Upper lobe of right lung (tissue), 1 donor: ENCODE results near the gene RAB4B. TPM values are rescaled to one million over a fixed set of nuclear protein-coding genes. Genes with fewer than 3 reads are reported as not detected.
"Not testable (repeated sequence)": the region's sequence is repeated elsewhere in the genome, so short reads cannot be mapped to it uniquely, and the experiment has no call there.

Experiments
- ATAC-seq: fragments of 200-7000 bp; cut with Tn5 transposase; one replicate; pipeline ENCODE4 v1.9.1; 2020; ENCODE audit warnings: mild to moderate bottlenecking, moderate library complexity
- DNase-seq: peaks from one replicate; pipeline ENCODE4 v3.0.0-alpha.2; 2020
- H3K27ac ChIP-seq: fragments of 200-600 bp; one replicate; pipeline ENCODE4 v1.8.0; 2022
- H3K27me3 ChIP-seq: fragments of 200-600 bp; one replicate; pipeline ENCODE4 v1.8.0; 2022; ENCODE audit warnings: mild to moderate bottlenecking
- H3K36me3 ChIP-seq: fragments of 200-600 bp; one replicate; pipeline ENCODE4 v1.8.0; 2022
- H3K4me1 ChIP-seq: fragments of 200-600 bp; one replicate; pipeline ENCODE4 v1.8.0; 2022
- H3K4me3 ChIP-seq: fragments of 200-600 bp; one replicate; pipeline ENCODE4 v1.8.0; 2022; ENCODE audit warnings: mild to moderate bottlenecking
- H3K9me3 ChIP-seq: fragments of 200-600 bp; one replicate; pipeline ENCODE4 v1.8.0; 2022
- intact Hi-C: fragments of 100-400 bp; cut with DNase I; formaldehyde crosslinking; loops from one replicate; pipeline ENCODE4 v1.11.0; 2022
- total RNA-seq: library from RNA; stranded (reverse); fragmentation: NEBNext Ultra II Directional; extraction: Animal tissue kit (Norgen Biotek cat#: 25700); gene quantifications from one replicate; pipeline ENCODE4 v1.2.1, GENCODE V29; 2021
- TF ChIP-seq, protein P1 (sequence below): fragments of 200-600 bp; IDR thresholded peaks from one replicate; pipeline ENCODE4 v1.8.0; 2022; ENCODE audit warnings: antibody characterized with exemption
- donor health status: DM: no; HTN: yes; CAD: no; lungs with severe emphysema.

Gene RAB4B
- total RNA-seq, 1 donor from 2014 or later: 45.4 TPM

DNA sequence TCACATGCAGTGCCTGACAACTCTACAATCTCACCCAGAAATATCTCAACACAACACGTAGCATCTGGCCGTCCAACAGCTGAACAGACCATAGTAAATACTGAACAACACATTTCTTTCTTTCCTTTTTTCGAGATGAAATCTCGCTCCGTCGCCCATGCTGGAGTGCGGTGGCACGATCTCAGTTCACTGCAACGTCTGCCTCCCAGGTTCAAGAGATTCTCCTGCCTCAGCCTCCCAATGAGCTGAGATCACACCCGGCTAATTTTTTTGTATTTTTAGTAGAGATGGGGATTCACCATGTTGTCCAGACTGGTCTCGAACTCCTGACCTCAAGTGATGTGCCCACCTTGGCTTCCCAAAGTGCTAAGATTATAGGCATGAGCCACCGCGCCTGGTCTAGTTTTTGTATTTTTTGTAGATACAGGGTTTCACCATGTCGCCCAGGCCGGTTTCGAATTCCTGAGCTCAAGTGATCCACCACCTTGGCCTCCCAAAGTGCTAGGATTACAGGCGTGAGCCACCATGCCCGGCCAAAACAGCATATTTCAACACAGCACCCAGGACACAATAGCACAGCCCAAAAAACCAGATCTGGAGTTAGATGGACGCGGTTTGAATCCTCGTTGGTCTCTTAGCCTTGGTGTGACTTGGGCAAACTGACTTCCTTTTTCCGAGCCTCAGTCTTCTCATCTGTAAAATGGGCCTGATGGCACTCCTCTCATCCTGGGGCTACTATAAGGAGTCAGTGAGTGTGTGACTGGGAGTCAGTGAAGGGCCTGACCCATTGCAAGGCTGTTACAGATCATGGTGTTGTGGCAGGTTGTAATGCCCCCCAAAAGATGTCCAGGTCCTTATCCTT, 49.6 kb downstream of the RAB4B start:
- Histone ChIP-seq H3K36me3 (no peaks in the 10 kb centered on the region), H3K27me3 (no peaks in the 10 kb centered on the region), H3K4me3 (no peak overlapping the region), H3K4me1 (peaks cover 13% of the 10 kb centered on the region), H3K27ac (no peak overlapping the region), H3K9me3 (no peaks in the 10 kb centered on the region)
- TF ChIP-seq, protein P1, sequence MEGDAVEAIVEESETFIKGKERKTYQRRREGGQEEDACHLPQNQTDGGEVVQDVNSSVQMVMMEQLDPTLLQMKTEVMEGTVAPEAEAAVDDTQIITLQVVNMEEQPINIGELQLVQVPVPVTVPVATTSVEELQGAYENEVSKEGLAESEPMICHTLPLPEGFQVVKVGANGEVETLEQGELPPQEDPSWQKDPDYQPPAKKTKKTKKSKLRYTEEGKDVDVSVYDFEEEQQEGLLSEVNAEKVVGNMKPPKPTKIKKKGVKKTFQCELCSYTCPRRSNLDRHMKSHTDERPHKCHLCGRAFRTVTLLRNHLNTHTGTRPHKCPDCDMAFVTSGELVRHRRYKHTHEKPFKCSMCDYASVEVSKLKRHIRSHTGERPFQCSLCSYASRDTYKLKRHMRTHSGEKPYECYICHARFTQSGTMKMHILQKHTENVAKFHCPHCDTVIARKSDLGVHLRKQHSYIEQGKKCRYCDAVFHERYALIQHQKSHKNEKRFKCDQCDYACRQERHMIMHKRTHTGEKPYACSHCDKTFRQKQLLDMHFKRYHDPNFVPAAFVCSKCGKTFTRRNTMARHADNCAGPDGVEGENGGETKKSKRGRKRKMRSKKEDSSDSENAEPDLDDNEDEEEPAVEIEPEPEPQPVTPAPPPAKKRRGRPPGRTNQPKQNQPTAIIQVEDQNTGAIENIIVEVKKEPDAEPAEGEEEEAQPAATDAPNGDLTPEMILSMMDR: no peak
- DNase-seq: no peak
- ATAC-seq: no peak
- intact Hi-C loops: no loop called here

DNA sequence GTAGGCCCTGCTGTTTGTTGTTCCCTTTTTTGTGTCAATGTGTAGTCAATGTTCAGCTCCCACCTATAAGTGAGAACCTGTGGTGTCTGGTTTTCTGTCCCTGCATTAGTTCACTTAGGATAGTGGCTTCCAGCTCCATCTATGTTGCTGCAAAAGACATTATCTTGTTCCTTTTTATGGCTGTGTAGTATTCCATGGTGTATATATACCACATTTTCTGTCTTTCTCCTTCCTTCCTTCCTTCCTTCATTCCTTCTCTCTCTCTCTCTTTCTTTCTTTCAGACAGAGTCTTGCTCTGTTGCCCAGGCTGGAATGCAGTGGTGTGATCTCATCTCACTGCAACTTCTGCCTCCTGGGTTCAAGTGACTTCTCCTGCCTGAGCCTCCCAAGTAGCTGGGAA, 51.2 kb downstream of the RAB4B start:
- peaks cover 10% of the 10 kb centered on the region for H3K4me1 ChIP-seq
- ATAC-seq (no peak), DNase-seq (no peak)
- TF ChIP-seq, protein P1: no peak
- H3K27me3 ChIP-seq: no peaks in the 10 kb centered on the region
- no peaks in the 10 kb centered on the region for H3K9me3 ChIP-seq
- no peak overlapping the region for H3K27ac ChIP-seq
- intact Hi-C loops: no loop called here
- H3K36me3 ChIP-seq: no peaks in the 10 kb centered on the region
- no peak overlapping the region for H3K4me3 ChIP-seq

DNA sequence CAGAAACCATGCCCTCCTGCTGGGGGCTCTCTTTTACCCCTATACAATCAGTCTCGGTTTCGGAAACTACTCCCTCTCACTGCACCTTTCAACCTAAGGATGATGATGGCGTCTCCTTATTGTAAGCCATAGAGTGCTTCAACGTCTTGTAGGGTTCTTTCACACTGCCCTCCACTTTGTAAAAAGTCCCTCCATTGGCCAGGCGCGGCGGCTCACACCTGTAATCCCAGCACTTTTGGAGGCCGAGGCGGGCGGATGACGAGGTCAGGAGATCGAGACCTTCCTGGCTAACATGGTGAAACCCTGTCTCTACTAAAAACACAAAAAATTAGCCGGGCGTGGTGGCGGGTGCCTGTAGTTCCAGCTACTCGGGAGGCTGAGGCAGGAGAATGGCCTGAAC, 52.7 kb downstream of the RAB4B start:
- H3K36me3 ChIP-seq, H3K27ac ChIP-seq, H3K9me3 ChIP-seq, DNase-seq, ATAC-seq, intact Hi-C loops, H3K4me1 ChIP-seq, H3K27me3 ChIP-seq, H3K4me3 ChIP-seq: not testable (repeated sequence)

DNA sequence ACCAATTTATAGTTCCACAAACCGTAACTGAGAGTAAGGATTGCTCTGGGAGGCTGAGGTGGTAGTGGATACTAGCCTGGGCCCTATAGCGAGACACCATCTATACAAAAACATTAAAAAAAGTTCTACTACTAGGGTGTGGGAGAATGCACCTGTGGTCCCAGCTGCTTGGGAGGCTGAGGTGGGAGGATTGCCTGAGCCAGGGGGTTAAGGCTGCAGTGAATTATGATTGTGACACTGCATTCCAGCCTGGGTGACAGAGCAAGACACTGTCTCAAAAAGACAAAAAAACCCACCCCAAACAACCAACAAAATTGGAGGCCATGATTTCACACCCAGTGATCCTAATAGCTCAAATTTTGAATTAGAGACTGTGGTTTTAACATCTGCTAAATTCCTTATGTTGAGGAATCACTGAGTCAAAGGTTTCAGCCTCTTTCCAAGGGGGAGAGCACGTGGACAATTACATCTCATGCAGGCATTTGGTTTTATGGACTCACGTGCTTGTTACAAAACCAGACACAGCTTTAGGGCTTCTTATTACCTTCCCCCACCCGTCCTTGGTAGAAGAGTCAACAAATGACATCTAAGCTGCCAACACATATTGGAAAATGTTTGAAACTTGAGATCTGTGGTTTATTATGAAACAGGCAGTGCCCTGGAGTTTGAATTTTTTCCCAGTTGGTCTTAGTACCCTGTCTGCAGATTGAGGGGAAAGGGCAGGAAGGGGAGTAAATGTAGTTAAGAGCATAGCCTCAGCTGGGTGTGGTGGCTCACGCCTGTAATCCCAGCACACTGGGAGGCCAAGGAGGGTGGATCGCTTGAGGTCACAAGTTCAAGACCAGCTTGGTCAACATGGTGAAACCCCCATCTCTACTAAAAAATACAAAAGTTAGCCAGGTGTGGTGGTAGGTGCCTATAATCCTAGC, 53.7 kb downstream of the RAB4B start:
- ATAC-seq (peak; percentile 88), DNase-seq (no peak)
- TF ChIP-seq, protein P1: no peak
- Histone ChIP-seq H3K36me3 (no peaks in the 10 kb centered on the region), H3K27me3 (no peaks in the 10 kb centered on the region), H3K4me3 (no peak overlapping the region), H3K27ac (peak overlapping the region; percentile 36), H3K9me3 (no peaks in the 10 kb centered on the region), H3K4me1 (peaks cover 6% of the 10 kb centered on the region)
- intact Hi-C loops: no loop called here

DNA sequence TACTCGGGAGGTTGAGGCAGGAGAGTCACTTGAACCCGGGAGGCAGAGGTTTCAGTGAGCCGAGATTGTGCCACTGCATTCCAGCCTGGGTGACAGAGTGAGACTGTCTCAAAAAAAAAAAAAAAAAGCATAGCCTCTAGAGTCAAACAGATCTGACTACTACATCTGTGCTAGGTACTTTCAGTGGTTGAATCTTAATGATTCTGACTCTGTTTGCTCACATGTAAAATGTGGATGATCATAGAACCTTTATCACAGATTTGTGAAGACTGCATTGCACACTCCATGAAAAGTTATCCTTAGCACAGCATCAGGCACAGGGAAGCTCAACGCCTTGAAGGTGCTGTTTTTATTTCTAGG, 54.4 kb downstream of the RAB4B start:
- H3K9me3 ChIP-seq, H3K27ac ChIP-seq, H3K36me3 ChIP-seq, ATAC-seq, H3K27me3 ChIP-seq, H3K4me3 ChIP-seq, DNase-seq, intact Hi-C loops, H3K4me1 ChIP-seq: not testable (repeated sequence)

DNA sequence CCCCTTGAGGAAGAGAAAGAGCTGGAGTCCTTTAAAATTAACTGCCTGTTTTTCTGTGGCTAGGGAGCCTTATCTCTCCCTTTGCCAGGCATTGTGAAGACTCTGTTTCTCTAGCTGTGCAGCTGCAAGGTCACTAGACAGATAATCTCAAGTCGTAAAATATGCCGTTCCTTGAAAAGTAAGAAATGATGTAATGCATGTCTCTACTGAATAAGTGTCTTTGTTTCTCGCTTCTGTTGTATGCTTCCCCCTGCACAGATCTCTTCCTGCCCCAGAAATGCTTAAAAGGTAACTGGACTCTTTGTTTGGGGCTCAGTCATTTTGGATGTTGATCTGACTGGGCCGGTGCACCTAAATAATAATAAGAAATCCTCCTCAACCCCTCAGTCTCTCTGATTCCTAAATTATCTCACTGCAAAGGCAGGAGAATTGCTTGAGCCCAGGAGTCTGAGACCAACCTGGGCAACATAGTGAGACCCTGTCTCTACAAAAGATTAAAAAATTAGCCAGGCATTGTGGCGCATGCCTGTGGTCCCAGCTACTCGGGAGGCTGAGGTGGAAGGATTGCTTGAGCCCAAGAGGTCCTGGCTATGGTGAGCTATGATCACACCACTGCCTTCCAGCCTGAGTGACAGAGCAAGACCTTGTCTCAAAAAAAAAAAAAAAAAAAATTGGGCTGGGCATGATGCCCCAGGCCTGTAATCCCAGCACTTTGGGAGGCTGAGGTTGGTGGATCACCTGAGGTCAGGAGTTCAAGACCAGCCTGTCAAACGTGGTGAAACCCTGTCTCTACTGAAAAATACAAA, 55.9 kb downstream of the RAB4B start:
- ATAC-seq, H3K27ac ChIP-seq, intact Hi-C loops: not testable (repeated sequence)

More for the DNA sequence above, 55.9 kb downstream of the RAB4B start:
- H3K36me3 ChIP-seq, H3K27me3 ChIP-seq, H3K9me3 ChIP-seq, H3K4me1 ChIP-seq, DNase-seq, H3K4me3 ChIP-seq: not testable (repeated sequence)
